GM21825 (cell line): Measurements from ENCODE around the gene PRR16.

Source experiments
- ATAC-seq: cut with Tn5 transposase; IDR thresholded peaks from one replicate; pipeline ENCODE4 v1.9.1; 2021; ENCODE audit warnings: mild to moderate bottlenecking, moderate library complexity; ENCODE audit not compliant: unreplicated experiment

PRR16 gene

DNA sequence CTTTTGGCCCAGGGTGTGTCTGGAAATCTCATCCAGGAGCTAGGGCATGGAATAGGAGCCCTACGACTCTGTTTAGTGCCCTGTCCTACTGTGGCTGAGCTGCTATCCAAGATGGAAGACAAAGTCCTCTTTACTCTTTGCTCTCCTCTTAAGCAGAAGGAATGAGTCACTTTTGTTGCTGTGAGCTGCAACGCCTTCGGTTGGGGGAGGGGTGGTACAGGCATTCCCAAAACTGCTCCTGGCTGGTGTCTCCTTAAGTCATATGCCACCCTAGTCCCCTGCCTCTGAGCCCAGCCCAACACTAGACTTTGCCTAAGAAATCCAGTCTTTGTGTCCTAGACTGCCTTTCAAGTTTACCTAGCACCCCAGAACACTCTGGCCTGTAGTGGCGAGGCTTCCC lies 99.9 kb downstream of the PRR16 start:
- no peak for ATAC-seq

DNA sequence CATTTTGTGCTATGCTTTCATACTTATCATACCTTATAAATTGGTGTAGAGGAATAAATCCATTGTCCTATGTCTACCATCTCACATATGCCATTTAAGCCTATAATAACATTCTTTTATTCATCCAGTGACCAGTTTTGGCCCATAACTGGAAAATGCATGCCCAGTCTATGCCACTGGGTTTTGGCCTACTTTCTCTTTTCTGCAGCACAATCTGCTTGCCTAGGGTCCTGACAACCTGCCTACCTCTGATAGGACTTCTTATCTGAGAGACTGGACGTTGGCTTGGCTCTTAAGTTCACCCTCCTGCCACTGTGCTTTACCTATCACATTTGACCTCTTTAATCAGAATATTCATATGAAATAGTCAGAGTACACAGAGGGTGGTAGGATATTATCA lies 103.0 kb downstream of the PRR16 start:
- no peak for ATAC-seq

GRCh38 chr5:120567921-120568320 lies 103.8 kb downstream of the PRR16 start:
- no peak for ATAC-seq

- no peak for ATAC-seq
Measured at GRCh38 chr5:120568711-120569110, 104.6 kb downstream of the PRR16 start.

- ATAC-seq: no peak
Measured at GRCh38 chr5:120576588-120576987, 112.5 kb downstream of the PRR16 start.

DNA sequence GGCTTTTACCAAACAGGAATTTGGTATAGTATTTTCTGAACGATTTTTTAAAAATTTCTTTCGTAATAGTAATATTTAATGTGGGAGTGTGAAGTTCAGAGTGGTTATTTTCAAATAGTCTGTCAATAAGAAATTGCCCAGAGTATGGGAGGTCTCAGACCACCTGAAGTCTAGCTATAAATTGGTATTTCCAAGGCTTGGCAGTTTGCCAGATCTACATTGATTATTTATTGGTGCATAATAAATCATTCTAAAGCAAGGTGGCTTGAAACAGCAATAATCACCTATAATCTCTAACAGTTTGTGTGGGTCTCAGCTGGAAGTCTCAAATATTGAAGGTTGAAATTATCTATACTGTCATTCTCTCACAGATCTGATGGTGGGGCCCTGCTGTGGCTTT lies 118.5 kb downstream of the PRR16 start:
- ATAC-seq: no peak

GRCh38 chr5:120586646-120587045 lies 122.5 kb downstream of the PRR16 start:
- ATAC-seq: no peak

DNA sequence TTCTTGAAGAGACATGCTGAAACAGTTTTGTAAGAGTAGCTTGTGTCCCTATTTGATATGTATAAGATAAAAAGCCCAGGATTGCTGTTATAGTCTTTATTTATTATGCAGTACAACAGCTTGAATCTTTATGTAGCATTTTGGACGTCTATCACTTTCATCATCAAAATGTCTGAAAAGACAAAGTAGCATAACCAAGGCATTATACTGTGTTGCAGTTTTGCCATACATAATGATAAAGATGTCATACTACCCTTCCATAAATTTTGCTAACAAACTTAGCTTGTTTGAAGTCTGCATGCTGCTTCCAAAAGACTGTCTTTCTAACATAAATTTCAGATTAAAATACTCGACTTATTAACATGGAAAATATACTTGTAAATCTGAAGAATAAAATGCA lies 127.8 kb downstream of the PRR16 start:
- ATAC-seq: no peak

DNA sequence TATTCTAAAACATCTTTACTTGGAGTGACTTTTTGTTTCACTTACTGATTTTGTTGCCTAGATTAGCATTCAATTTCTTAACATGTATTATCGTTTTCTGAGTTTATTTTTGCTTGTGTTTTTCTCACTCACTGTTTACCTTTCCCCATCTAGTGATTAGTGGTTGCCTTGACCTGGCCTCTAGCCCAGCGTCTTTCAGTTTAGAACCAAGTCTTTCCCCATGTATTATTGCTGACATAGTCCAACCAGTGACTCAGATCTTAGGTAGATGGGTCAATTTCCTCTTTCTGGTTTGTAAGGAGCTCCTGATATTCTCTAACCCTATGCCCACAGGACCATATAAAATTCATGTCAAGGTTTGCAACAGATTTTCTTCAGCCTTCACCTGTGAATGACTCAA lies 135.5 kb downstream of the PRR16 start:
- ATAC-seq: no peak

GRCh38 chr5:120600639-120601038 lies 136.5 kb downstream of the PRR16 start:
- no peak for ATAC-seq

- no peak for ATAC-seq
Measured at GRCh38 chr5:120602033-120602432, 137.9 kb downstream of the PRR16 start.

DNA sequence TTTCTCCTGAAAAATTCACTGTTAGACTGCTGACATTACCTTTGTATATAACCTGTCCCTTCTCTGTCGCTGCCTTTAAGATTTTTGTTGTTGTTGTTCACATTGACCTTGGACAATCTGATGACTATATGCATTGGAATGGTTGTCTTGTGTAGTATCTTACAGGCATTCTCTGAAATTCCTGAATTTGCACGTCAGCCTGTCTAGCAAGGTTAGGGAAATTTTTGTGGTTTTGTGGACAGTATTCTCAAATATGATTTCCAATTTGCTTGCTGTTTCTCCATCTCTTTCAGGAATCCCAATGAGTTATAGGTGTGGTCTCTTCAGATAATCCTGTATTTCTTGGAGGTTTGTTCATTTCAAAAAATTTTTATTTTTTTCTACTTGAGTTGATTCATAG lies 140.8 kb downstream of the PRR16 start:
- ATAC-seq: no peak

GRCh38 chr5:120605325-120606079 lies 141.4 kb downstream of the PRR16 start:
- no peak for ATAC-seq

- no peak for ATAC-seq
Measured at GRCh38 chr5:120609570-120609969, 145.5 kb downstream of the PRR16 start.

- no peak for ATAC-seq
Measured at GRCh38 chr5:120610145-120610544, 146.0 kb downstream of the PRR16 start.

DNA sequence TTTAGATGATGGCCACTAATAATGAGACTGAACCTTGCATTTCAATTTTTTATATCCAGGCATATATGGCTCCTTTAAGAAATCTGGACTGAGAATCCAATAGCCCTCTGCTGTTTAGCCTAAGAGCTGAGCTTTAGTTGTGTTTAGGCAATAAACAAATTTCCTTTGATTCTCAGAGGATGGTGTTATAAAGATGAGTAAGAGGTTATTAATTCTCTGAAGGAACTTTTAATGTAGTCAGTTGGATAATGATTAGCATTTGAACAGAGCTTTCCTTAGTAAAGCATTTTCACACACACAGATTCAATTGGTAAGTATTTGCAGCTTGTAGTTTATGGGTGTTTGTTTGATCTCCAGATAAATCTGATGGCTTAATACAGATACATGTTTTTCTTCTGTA lies 149.6 kb downstream of the PRR16 start:
- no peak for ATAC-seq

GRCh38 chr5:120614531-120615180 lies 150.6 kb downstream of the PRR16 start:
- ATAC-seq: no peak

DNA sequence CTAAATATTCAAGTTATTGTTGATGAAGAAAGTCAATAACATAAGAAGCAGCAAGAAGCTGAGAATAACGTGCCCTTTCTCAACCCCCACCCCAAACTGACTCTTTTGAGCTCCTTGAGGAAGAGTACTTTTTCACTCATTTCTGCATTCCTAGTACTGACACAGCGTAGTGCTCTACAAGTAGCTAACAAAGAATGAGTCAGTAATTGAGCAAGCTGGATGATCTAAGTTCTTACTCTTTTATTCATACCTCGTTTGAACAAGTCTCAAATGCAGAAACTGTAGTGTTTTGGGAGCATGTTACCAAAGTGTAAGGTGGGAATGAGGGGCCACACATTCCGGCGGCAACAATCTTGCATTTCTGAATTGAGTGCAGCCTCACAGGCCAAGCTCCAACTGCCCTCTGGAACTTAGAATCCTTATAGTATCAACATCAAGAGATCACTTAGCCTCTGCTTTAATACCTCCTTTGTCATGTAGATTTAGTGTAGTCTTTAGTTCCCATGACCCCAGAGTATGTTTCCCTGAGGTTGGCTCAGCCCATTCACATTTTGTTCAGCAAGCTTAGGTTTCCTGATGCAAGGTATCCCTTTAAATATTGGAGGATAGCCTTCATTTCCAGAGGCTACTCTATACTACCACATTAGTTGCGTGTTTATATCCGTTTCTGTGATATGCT lies 152.0 kb downstream of the PRR16 start:
- no peak for ATAC-seq

GRCh38 chr5:120621339-120621738 lies 157.2 kb downstream of the PRR16 start:
- ATAC-seq: no peak

DNA sequence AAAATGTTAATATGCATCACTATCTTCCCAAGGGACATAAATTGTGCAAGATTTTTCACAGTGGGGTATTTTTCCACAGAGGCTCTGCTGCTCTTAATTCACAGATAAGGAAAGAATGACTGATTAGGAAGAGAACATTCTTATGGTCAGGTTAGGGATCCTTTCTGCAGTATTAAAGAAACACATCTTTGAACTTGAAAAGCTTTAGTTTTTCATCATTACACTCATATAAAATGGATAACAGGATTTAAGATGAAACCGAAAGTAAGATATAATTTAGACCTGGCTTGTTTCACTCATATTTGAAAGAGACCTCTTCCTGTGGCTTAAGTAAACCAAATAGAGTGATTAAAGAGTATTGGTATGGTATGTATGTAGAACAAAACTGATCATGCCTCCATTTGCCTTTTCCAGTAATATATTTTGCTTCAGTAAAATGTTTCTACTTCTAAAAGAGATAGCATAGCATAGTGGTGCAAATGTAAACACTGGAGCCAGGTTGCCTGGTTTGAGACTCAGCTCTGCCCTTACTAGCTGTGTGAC lies 160.0 kb downstream of the PRR16 start:
- ATAC-seq: no peak

DNA sequence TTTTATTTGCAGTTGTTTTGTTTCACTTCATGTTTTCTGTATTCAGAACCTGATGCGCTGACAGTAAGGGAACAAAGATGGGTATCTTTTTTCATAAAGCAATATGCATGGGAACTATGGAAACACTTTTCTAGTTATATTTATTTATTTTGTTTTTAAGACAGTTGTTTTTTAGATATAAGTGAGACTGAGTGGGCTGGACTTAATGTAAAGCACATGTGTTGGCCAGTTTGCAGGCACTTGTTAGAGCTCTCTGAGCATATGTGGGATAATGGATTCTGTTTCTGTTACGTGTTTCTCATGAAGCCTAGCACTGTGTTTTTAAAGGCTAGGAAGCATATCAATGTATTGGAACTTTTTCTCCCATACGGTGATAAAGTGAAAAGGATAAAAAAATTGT lies 164.1 kb downstream of the PRR16 start:
- no peak for ATAC-seq

- no peak for ATAC-seq
Measured at GRCh38 chr5:120630550-120630949, 166.4 kb downstream of the PRR16 start.
